Measurements from ENCODE around the gene SEMA5A. TPM values are rescaled to one million over a fixed set of nuclear protein-coding genes. Genes with fewer than 3 reads are reported as not detected.

SEMA5A gene
- total RNA-seq, 3 donors from 2014 or later, result 20.3 to 43.8 (median 33.6) TPM

GRCh38 chr5:9148242-9148641 is 397.6 kb downstream of the SEMA5A start:
- Histone ChIP-seq H3K4me1 (ENCODE audit: low read depth) (no peaks in the 10 kb centered on the region), H3K36me3 (ENCODE audit: low read depth) (no peaks in the 10 kb centered on the region), H3K9me3 (no peaks in the 10 kb centered on the region), H3K4me3 (no peak overlapping the region)
- DNase-seq (no peak), ATAC-seq (no peak)
- TF ChIP-seq, protein P1, sequence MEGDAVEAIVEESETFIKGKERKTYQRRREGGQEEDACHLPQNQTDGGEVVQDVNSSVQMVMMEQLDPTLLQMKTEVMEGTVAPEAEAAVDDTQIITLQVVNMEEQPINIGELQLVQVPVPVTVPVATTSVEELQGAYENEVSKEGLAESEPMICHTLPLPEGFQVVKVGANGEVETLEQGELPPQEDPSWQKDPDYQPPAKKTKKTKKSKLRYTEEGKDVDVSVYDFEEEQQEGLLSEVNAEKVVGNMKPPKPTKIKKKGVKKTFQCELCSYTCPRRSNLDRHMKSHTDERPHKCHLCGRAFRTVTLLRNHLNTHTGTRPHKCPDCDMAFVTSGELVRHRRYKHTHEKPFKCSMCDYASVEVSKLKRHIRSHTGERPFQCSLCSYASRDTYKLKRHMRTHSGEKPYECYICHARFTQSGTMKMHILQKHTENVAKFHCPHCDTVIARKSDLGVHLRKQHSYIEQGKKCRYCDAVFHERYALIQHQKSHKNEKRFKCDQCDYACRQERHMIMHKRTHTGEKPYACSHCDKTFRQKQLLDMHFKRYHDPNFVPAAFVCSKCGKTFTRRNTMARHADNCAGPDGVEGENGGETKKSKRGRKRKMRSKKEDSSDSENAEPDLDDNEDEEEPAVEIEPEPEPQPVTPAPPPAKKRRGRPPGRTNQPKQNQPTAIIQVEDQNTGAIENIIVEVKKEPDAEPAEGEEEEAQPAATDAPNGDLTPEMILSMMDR (IDR thresholded peaks at IDR 0.05), result no peak
- intact Hi-C loops (cut with DNase I, micrococcal nuclease), result no loop called here

- ATAC-seq, result no peak
- intact Hi-C loops (cut with DNase I, micrococcal nuclease), result no loop called here
- TF ChIP-seq, protein P1 (IDR thresholded peaks at IDR 0.05), result no peak
- no peak for DNase-seq
- H3K36me3 ChIP-seq (ENCODE audit: low read depth), result no peaks in the 10 kb centered on the region
- H3K4me3 ChIP-seq, result no peak overlapping the region
- no peaks in the 10 kb centered on the region for H3K4me1 ChIP-seq (ENCODE audit: low read depth)
- no peaks in the 10 kb centered on the region for H3K9me3 ChIP-seq
Measured at GRCh38 chr5:9140711-9141110, 405.2 kb downstream of the SEMA5A start.

DNA sequence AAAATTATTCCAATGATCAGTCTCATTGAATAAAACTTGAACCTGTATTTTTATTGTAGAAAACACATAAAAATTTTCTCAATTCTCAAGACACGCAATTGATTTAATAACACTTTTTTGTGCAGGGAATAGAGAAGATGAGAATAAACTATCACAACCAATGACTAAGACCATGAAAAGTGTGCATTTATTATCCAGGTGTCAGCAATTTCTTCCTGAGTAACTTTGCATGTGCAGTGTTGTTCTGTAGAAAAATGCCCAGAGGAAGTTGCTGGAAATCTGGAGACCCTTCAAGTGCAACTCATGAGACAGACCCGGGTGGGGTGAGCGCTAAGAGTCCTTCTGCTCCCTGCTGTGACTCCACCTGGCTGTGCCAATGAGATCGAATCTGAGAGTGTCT is 405.7 kb downstream of the SEMA5A start:
- no peak for DNase-seq
- ATAC-seq, result no peak
- no peak overlapping the region for H3K4me3 ChIP-seq
- no peaks in the 10 kb centered on the region for H3K4me1 ChIP-seq (ENCODE audit: low read depth)
- TF ChIP-seq, protein P1 (IDR thresholded peaks at IDR 0.05), result no peak
- intact Hi-C loops (cut with DNase I, micrococcal nuclease), result no loop called here
- H3K36me3 ChIP-seq (ENCODE audit: low read depth), result no peaks in the 10 kb centered on the region
- no peaks in the 10 kb centered on the region for H3K9me3 ChIP-seq

DNA sequence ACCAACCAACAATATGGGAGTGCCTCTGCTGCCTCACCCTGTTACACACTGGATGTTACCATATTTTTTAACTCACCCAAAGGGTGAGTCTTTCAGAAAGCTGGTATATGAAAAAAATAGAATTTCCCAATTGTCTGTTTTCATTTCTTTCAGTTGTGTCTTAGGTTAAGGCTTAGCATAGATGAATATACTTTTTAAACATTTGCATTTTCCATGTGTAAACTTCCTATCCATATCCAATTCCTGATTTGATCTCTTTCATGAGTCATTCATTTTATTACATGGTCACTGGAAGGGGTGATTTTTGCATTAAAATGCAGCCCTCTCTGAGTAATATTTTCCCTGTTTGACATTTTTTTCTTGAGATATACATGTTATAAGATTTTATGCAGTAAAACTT is 406.5 kb downstream of the SEMA5A start:
- no peaks in the 10 kb centered on the region for H3K36me3 ChIP-seq (ENCODE audit: low read depth)
- no peak for ATAC-seq
- H3K4me3 ChIP-seq, result no peak overlapping the region
- no peak for DNase-seq
- no peaks in the 10 kb centered on the region for H3K4me1 ChIP-seq (ENCODE audit: low read depth)
- TF ChIP-seq, protein P1 (IDR thresholded peaks at IDR 0.05), result no peak
- intact Hi-C loops (cut with DNase I, micrococcal nuclease), result no loop called here
- H3K9me3 ChIP-seq, result no peaks in the 10 kb centered on the region

DNA sequence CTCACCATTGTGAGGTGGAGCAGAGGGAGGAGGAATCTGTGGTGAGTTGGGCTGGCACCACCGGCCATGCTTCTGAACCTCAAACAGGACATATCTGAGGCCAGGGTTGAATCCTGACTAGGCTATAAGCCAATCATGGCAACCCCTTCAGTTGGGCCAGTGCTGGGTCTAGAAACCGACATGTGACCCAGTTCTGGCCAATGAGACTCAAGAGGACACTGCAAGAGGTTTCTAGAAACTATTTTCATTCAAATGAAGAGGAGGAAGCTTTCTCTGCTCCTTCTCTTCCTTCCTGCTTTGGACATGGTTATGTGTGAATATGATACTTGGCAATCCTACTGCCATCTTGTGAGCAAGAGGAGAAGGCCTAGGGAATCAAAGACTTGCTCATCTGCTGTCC is 417.7 kb downstream of the SEMA5A start:
- Histone ChIP-seq H3K36me3 (ENCODE audit: low read depth) (no peaks in the 10 kb centered on the region), H3K4me1 (ENCODE audit: low read depth) (no peaks in the 10 kb centered on the region), H3K4me3 (no peak overlapping the region), H3K9me3 (no peaks in the 10 kb centered on the region)
- intact Hi-C loops (cut with DNase I, micrococcal nuclease), result no loop called here
- no peak for DNase-seq
- ATAC-seq, result no peak
- TF ChIP-seq, protein P1 (IDR thresholded peaks at IDR 0.05), result no peak

DNA sequence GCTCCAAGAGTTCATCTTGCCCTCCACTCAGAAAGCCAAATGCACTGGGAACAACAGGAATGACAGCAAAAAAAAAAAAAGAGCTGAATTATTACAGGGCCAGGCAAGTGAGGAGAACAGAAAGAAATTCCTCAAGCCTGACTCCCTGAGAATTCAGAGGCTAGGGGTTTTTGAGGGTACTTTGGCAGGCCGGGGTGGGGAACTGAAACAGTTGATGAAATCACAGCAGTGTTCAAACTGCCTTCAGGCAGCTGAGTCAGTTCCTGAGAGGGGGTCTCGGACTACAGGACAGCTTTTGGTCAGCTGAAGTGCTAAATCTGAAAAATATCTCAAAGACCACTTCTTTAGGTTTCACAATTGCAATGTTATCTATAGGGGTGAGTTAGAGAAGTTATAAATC is 419.4 kb downstream of the SEMA5A start:
- Histone ChIP-seq H3K4me1 (ENCODE audit: low read depth) (no peaks in the 10 kb centered on the region), H3K9me3 (no peaks in the 10 kb centered on the region), H3K36me3 (ENCODE audit: low read depth) (no peaks in the 10 kb centered on the region), H3K4me3 (no peak overlapping the region)
- intact Hi-C loops (cut with DNase I, micrococcal nuclease), result no loop called here
- DNase-seq (no peak), ATAC-seq (no peak)
- TF ChIP-seq, protein P1 (IDR thresholded peaks at IDR 0.05), result no peak
